ENCODE measurements around the gene ANKRD36. TPM values are rescaled to one million over a fixed set of nuclear protein-coding genes. Genes with fewer than 3 reads are reported as not detected.
"Not testable (repeated sequence)": the region's sequence is repeated elsewhere in the genome, so short reads cannot be mapped to it uniquely, and the experiment has no call there.

Gene ANKRD36
- 422 and 448 TPM in 2 replicates for total RNA-seq (2013; cell fraction: nucleolus; rRNA removed)
- total RNA-seq (2014; rRNA removed) (18.2 and 22.4 TPM in 2 replicates), total RNA-seq (2014; rRNA removed; fragmentation: Illumina TruSeq; extraction: Trizol) (19.5 and 21.5 TPM in 2 replicates), total RNA-seq (2021) (15.3 and 18.4 TPM in 2 replicates), polyA plus RNA-seq (2011; rRNA removed) (12.7 and 27.4 TPM in 2 replicates), polyA plus RNA-seq (2014; fragmentation: Illumina TruSeq; extraction: Trizol) (9.5 and 10.9 TPM in 2 replicates), polyA plus RNA-seq (2014; fragmentation: Nextera tagmentation; extraction: Ambion mirVana) (1 to 10 TPM; 8.6 to 9.2 TPM), polyA plus RNA-seq (2014; rRNA removed) (5.5 and 8.1 TPM in 2 replicates), polyA plus RNA-seq (2016; fragmentation: Nextera tagmentation; extraction: Ambion mirVana) (10 to 100 TPM; 13.2 to 15.3 TPM), polyA minus RNA-seq (2011; rRNA and poly(A)+ RNA removed) (78.5 and 86.3 TPM in 2 replicates), Bru-seq, nascent RNA (percentile 80 among the genes with signal in this experiment), BruChase-seq, experiment 1, labeled RNA remaining after a 6-hour chase (percentile 78 among the genes with signal in this experiment), BruChase-seq, experiment 2, labeled RNA remaining after a 2-hour chase (percentile 87 among the genes with signal in this experiment)
- polyA plus RNA-seq (2011; ENCODE audit: low read depth): 5.1 TPM
- 3.9 and 4.1 TPM in 2 replicates for polyA plus RNA-seq (2011; cell fraction: cytosol; rRNA removed)
- polyA plus RNA-seq (2011; cell fraction: nucleus; rRNA removed): 59.4 and 62.4 TPM in 2 replicates
- polyA plus RNA-seq (2012): 6.8 and 10.8 TPM in 2 replicates
- 3.7 and 5.3 TPM in 2 replicates for polyA minus RNA-seq (2011; cell fraction: cytosol; rRNA and poly(A)+ RNA removed)
- polyA minus RNA-seq (2011; cell fraction: nucleus; rRNA and poly(A)+ RNA removed): 191 and 304 TPM in 2 replicates
- long read RNA-seq, experiment 1, partial matches to known transcripts: 3 of 6 reads
- long read RNA-seq, experiment 1, other reads (novel, unspliced or antisense): 1 of 6 reads
- long read RNA-seq, experiment 2, transcript ANKRD36-203 (3 exons, 986 nt): major isoform, 5 of 55 reads
- long read RNA-seq, experiment 2, partial matches to known transcripts: 13 of 55 reads
- long read RNA-seq, experiment 2, other reads (novel, unspliced or antisense): 37 of 55 reads

GRCh38 chr2:97113050-97113881 is at the start of gene ANKRD36:
ANKRD36 (plus strand) TSS chr2:97113153; CDS start chr2:97113740, 587 bp downstream.
- peak within 1 kb of the TSS; percentile 78 for H2AFZ ChIP-seq (ENCODE audit: control insufficient read depth, low read depth, low read length)
- FAIRE-seq; H3K9me3 ChIP-seq (replicated peaks; ENCODE audit: control insufficient read depth, insufficient read depth, low read length); H3K36me3 ChIP-seq (ENCODE audit: control insufficient read depth in 2 of 2, insufficient read depth in 2 of 2, low read length in 1 of 2); H3K79me2 ChIP-seq (ENCODE audit: control insufficient read depth, insufficient read depth, low read length); BruUV-seq (replicated peaks); H4K20me1 ChIP-seq (ENCODE audit: control insufficient read depth, insufficient read depth); H3K4me1 ChIP-seq (ENCODE audit: control insufficient read depth, insufficient read depth, low read length); H3K27me3 ChIP-seq (replicated peaks in 1 of 2; ENCODE audit: control insufficient read depth in 2 of 2, insufficient read depth in 2 of 2, low read length in 1 of 2): not testable (repeated sequence)
- DNase-seq (ENCODE audit: low read depth, low spot score) (peak; percentile 37), ATAC-seq (peak; percentile 97)
- ChIA-PET RAD21 (ENCODE audit: unreplicated experiment) (interaction anchor here (1.4 to 2.7 kb wide), 4 partner anchors 151 to 255 kb away, joined by 3 to 22 read pairs (median 6); partner anchors contain the start of gene ANKRD39), SMC1A (ENCODE audit: uncharacterized antibody, unreplicated experiment) (interaction anchor here (1.0 to 2.0 kb wide), 5 partner anchors 103 to 313 kb away, joined by 3 to 10 read pairs (median 3); partner anchors contain the start of gene ANKRD39), POLR2A (interaction anchor here (0.6 to 0.7 kb wide), 2 partner anchors 18 to 552 kb away, joined by 3 to 5 read pairs; no protein-coding TSS in a partner anchor), CTCF (interaction anchor here (0.6 to 2.9 kb wide), 12 partner anchors 18 to 626 kb away, joined by 3 to 35 read pairs (median 6); partner anchors contain the start of genes ANKRD39 and CNNM3)
- WGBS (ENCODE audit: insufficient coverage, insufficient replicate concordance, low lambda C conversion rate, missing lambda C conversion rate): under 1% methylated on average over 50 of the region's 74 CpGs
- H3K9ac ChIP-seq (ENCODE audit: control insufficient read depth, insufficient read depth, low read length): peak within 1 kb of the TSS; percentile 59
- in situ Hi-C loops (cut with MboI) (loop anchor here (10.0 kb wide), 1 partner anchor 258 kb away; the partner anchor contains the start of gene ANKRD39), intact Hi-C loops (cut with micrococcal nuclease; ENCODE audit: unreplicated experiment) (loop anchor here (2.0 to 5.0 kb wide), 3 partner anchors 100 to 256 kb away; no protein-coding TSS in a partner anchor)
- peak within 1 kb of the TSS; percentile 87 for H3K4me3 ChIP-seq
- H3K27ac ChIP-seq (ENCODE audit: control insufficient read depth, insufficient read depth): peak within 1 kb of the TSS; percentile 71
- H3K4me2 ChIP-seq (ENCODE audit: control insufficient read depth, insufficient read depth): peak within 1 kb of the TSS; percentile 91
- peak; percentile 96 for TF ChIP-seq SMARCA5 (IDR thresholded peaks at IDR 0.05)
- peak; percentile 83; the same call in 1 of the 2 replicates for TF ChIP-seq GATAD2B (conservative IDR thresholded peaks at IDR 0.05; ENCODE audit: low read depth)
- peak; percentile 50; the same call in 1 of the 2 replicates for TF ChIP-seq BACH1 (IDR thresholded peaks at IDR 0.05; ENCODE audit: borderline replicate concordance)
- peak; percentile 55; the same call in 1 of the 2 replicates for TF ChIP-seq YY1 (IDR thresholded peaks at IDR 0.05; ENCODE audit: low read depth, low read length)
- peak; percentile 70 for TF ChIP-seq NBN (IDR thresholded peaks at IDR 0.05)
- peak; percentile 67 for TF ChIP-seq POLR2A (IDR thresholded peaks at IDR 0.05; ENCODE audit: low read depth, low read length)
- peak; percentile 69; the same call in 1 of the 2 replicates for TF ChIP-seq LARP7 (IDR thresholded peaks at IDR 0.05)
- TF ChIP-seq ZNF24 (IDR thresholded peaks at IDR 0.05): 0 out of 2 replicates have a peak, but pooled peaks have one; percentile 48
- peak in 1 of 2 experiments; percentile 74; a peak in 3 of 4 replicates for TF ChIP-seq BHLHE40 (IDR thresholded peaks at IDR 0.05; ENCODE audit: borderline replicate concordance in 1 of 2, low read depth in 2 of 2, low read length in 1 of 2)
- peak; percentile 47 for TF ChIP-seq ZNF687 (IDR thresholded peaks at IDR 0.05)
- peak; percentile 36 for TF ChIP-seq HDAC6 (IDR thresholded peaks at IDR 0.05; ENCODE audit: unreplicated experiment)
- peak in 1 of 2 experiments; percentile 73; a peak in 2 of 4 replicates for TF ChIP-seq IKZF2 (IDR thresholded peaks at IDR 0.05)
- TF ChIP-seq SRF (IDR thresholded peaks at IDR 0.05; ENCODE audit: low read depth in 2 of 2, low read length in 2 of 2): peak; percentile 11 to 28; a peak in 1 of 4 replicates
